GM18951 (cell line): ENCODE measurements around the gene CTU1.
"Not testable (repeated sequence)": the region's sequence is repeated elsewhere in the genome, so short reads cannot be mapped to it uniquely, and the experiment has no call there.

Experiments
- POLR2A ChIP-seq: IDR thresholded peaks from 4 replicates; pipeline ENCODE4 v1.6.1; 2011; ENCODE audit warnings: mild to moderate bottlenecking; ENCODE audit not compliant: insufficient read length, insufficient read depth; ENCODE audit errors: extremely low read depth
- in situ Hi-C: fragments of 300-500 bp; cut with MboI; formaldehyde crosslinking; loops from one replicate; pipeline ENCODE4 v1.12.0; 2022; ENCODE audit warnings: low sequenced_read_pairs, mixed read lengths, inconsistent platforms; ENCODE audit not compliant: unreplicated experiment

CTU1 gene

DNA sequence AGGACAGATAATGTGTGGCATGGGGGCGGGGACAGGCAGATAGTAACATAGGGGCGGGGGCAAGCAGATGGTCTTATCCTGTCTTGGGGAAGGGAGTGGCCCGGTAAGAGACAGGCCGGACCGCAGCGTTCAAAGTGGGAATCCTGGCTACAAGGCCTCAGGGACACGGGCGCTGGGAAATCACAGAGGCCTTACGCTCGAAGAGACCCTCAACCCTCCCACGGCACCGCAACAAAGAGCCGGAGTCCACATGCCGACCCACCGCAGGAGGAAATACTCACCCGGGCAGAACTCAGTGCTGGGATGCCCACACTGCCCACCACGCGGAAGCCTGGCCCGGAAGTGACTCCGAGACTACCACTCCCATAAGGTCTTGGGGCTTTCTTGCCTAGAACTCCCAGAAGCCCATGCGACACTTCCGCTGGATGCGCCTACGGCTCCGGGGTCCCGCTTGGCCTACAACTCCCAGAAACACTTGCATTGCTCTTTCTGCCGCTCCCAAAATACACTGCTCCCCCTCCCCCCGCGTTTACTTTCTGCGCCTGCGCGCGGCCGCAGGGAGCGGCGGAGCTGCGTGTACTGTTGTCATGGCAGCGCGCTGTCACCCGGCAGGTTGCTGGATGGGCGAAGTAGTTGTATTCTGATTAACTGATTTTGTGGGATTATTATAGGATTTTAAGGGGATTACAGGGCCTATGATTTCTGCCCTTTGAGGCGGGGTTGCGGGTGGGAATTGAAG lies at the start of gene CTU1:
CTU1 (minus strand) TSS at position 344 of the 739 bp plus-strand sequence. CDS start 3,840 bp downstream, outside the sequence.
- in situ Hi-C loops = no loop called here
- TF ChIP-seq POLR2A = peak; percentile 81

DNA sequence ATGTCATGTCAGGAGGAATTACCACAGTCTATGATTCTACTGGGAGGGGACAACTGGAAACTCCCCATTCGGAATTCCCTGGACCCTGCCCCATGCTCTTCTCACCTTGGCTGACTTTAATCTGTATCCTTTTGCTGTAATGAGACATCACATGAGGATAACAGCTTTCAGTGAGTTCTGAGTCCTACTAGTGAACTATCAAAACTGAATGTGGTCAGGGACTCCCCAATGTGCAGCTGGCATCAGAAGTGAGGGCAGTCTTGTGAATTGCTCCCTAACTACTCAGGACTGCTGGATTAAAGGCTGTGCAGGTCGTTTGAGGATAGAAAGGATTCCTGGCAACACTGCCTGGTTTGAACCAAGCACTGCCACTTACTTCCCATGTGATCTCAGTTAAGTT lies 49.1 kb upstream of the CTU1 start:
- TF ChIP-seq POLR2A = no peak
- in situ Hi-C loops = no loop called here

DNA sequence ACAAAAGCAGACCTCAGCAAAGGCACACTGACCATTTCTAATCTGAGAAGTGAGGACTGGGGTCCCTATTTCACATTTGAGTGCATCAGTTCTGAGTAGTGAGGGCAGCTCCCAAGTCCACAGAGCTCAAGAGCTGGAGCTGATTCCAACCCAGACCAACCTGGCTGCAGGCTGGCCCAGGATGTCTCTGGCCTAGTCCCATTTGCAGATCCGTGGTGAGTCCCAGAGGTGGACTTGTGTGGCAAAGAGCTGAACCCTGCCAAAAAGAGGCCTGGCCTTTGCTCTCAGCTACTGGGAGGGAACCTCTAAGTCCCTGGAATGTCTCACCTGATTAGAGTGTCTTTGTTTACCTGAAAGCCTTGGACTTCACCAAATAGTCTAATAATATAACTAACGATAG lies 48.5 kb upstream of the CTU1 start:
- no peak for TF ChIP-seq POLR2A
- in situ Hi-C loops = no loop called here

DNA sequence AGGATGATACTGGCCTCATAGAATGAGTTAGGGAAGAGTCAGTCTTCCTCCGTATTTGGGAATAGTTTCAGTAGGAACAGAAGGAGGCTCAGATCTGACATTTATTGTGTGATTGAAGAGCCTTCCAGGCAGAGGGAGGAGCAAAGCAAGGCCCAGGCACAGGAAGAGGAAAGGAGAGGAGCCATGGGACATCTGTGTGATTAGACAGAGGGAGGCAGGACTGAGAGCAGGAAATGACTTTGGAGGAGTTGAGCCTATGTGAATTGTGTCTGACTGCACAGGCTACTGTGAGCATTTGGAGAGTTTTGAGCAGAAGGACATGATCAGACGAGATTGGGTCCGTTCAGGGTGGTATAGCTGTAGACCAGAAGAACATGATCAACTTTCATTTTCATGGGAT lies 42.4 kb upstream of the CTU1 start:
- in situ Hi-C loops = no loop called here
- TF ChIP-seq POLR2A = no peak

DNA sequence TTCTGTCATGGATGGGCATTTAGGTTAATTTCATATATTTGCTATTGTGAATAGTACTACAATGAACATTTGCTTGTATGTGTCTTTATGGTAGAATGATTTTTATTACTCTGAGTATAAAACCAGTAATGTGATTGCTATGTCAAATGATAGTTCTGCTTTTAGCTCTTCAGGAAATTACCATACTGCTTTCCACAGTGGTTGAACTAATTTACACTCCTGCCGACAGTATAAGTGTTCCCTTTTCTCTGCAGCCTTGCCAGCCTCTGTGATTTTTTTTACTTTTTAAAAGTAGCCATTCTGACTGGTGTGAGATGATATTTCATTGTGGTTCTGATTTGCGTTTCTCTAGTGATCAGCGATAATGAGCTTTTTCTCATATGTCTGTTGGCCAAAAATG lies 40.4 kb upstream of the CTU1 start:
- no peak for TF ChIP-seq POLR2A
- in situ Hi-C loops = no loop called here

DNA sequence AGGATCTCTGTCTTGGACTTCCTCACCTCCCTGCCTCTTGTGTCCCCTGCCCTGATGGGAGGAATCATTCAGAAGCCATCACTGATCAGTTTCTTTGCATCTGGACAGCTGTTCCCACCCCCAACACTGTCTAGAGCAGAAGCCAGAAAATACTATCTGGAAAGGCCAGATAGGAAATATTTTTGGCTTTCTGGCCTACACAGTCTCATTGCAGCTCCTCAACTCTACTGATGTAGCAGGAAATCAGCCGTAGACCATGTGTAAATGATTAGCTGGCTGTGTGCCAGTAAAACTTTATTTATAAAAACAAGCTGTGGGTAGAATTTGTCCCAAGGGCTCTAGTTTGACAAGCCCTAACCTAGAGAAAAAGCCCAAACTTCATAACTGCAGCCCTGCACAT lies 39.5 kb upstream of the CTU1 start:
- in situ Hi-C loops = no loop called here
- no peak for TF ChIP-seq POLR2A

DNA sequence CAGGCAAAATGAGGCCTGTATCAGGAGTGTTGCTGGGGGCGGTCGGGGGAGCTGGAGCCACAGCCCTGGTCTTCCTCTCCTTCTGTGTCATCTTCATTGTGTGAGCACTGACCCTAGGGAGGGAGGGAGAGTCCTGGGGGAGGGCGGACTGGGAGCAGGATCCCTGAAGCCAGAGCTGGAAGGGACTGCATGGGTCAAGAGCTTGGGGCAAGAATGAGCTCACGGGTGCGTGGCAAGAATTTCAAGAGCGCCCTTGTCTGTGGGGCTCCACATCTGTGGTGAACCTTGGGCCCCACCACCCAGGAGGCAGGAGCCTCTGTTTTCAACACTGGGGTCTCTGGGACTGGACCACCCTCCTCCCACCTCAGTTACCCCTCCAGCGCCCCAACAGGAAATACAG lies 38.5 kb upstream of the CTU1 start:
- TF ChIP-seq POLR2A = no peak
- in situ Hi-C loops = no loop called here

DNA sequence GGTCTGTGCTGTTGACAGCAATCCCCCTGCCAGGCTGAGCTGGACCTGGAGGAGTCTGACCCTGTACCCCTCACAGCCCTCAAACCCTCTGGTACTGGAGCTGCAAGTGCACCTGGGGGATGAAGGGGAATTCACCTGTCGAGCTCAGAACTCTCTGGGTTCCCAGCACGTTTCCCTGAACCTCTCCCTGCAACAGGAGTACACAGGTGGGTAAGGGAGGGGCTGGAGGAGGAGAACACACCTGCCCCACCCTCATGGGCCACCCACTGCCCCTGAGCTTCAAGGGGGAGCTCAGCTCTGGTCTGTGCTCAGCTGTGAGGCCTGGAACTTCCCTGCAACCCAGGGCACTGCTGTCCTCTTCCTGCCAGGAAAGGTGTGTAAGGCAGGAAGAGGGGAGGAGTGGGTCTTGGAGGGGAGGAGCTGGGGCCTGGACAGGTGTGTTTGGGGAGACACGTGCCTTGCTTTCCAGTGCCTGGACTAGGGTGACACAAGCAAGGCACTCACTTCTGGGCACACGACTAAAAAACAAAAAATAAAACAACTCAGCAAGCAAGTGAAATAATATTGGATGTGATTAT lies 37.8 kb upstream of the CTU1 start:
- in situ Hi-C loops = no loop called here

DNA sequence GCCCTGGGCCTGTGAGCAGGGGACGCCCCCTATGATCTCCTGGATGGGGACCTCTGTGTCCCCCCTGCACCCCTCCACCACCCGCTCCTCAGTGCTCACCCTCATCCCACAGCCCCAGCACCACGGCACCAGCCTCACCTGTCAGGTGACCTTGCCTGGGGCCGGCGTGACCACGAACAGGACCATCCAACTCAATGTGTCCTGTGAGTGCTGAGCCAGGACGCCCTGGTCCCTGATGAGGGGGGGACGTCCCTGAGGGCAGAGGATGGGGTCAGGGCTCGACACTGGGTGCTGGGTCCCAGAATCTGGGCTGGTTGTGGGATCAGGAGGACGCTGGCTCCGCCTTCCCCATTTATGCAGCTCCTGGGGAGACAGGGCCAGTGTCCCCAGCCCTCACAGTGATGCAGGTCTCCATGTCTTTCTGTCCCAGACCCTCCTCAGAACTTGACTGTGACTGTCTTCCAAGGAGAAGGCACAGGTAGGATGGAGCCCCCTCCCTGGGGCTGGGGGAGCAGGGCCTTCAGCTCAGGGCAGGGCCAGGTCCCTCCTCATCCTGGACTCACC lies 36.4 kb upstream of the CTU1 start:
- in situ Hi-C loops = no loop called here
- no peak for TF ChIP-seq POLR2A

More for the DNA sequence above, 37.8 kb upstream of the CTU1 start:
- TF ChIP-seq POLR2A = no peak

DNA sequence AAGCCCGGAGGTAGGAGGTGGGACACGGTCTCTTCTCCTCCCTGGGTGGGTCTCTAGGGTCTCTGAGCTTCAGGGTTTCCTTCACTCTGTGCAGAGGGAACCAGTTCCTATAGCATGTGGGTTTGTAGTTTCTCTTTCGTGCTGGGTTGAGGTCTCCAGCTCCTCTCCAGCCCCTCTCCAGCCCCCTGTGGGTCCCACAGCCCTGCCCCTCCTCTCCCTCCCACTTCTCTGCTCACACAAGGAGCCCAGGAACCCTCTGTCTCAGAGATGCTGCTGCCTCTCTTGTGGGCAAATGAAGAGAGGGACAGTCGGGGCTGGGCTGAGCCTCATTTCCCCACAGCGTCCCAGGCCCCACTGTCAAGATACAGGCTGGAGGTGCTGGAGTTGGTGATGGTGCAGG lies 35.3 kb upstream of the CTU1 start:
- in situ Hi-C loops = no loop called here
- TF ChIP-seq POLR2A = no peak

DNA sequence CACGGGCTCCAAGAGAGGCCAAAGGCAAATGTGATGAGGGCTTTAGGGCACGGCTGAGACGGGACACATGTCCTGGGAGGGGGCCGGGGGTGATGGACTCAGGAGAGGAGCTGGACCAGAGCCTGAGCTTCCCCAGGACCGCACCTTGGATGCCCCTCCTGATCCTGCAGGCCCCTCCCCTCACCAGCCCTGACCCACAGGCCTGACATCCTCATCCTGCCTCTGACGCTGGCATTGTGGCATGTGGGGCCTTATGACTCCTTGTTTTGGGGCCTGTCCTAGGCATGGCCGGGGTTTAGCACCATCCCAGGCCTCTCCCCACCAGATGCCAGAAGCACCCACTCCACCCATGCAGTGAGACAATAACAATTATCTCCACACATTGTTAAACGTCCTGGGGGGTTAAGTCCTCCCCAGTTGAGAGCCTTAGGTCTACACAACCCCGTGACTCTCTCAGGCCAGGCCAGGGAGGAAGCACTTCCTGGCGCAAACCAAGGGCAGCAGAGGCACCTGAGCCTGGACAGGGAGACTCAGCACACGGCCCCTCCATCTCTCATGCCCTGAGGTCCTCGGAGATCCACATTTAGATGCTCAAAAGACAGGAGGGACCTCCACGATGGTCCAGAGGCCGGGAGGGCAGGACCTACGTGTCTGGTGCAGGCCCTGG lies 34.7 kb upstream of the CTU1 start:
- in situ Hi-C loops = not testable (repeated sequence)

DNA sequence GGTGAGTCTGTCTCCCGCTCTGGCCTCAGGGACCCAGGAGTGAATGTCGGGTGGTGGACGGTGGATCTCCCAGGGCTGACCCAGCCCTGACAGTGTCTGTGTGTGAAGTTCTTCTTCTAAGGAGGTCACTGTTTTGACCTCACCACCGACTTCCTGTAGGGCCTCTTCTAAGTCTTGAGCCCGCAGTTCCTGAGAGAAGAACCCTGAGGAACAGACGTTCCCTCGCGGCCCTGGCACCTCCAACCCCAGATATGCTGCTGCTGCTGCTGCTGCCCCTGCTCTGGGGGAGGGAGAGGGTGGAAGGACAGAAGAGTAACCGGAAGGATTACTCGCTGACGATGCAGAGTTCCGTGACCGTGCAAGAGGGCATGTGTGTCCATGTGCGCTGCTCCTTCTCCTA lies 33.9 kb upstream of the CTU1 start, which contains the start of gene SIGLEC7:
SIGLEC7 (plus strand) TSS at position 183 of the 400 bp plus-strand sequence; CDS start at position 252, 69 bp downstream.
- TF ChIP-seq POLR2A = no peak
- in situ Hi-C loops = no loop called here

DNA sequence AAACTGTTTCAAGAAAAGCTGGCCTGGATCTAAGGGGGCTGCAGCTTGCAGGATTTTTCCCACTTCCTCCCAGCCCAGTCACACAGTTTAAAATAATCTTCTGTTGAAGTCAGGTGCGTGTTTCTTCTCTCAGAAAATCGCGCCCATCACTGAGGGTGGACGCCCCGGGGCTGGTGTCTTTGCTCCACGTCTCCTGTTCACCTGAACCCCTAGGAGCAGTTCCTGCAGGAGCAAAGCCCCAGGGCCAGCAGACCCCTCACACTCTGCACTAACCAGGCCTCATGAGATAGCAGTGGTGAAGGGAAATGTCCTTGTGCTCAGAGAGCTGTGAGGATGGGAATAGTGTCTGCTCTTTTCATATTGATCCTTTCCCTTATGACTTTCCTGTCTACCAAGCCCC lies 33.0 kb upstream of the CTU1 start:
- TF ChIP-seq POLR2A = no peak
- in situ Hi-C loops = no loop called here
